K562 (cell line): Measurements from ENCODE around the gene MEGF11.

Source experiments
- KAT7 ChIP-seq: sonication (generic); formaldehyde crosslinking; IDR thresholded peaks from 2 replicates; pipeline ENCODE4 v1.8.0; 2022; ENCODE audit warnings: missing genetic modification reagents, mild to moderate bottlenecking, borderline replicate concordance
- POLR2A ChIP-seq: fragments of 450-650 bp; conservative IDR thresholded peaks from 2 replicates; pipeline ENCODE4 v1.6.1; 2016
- POLR2AphosphoS5 ChIP-seq: IDR thresholded peaks from 2 replicates; pipeline ENCODE4 v1.6.1; 2011; ENCODE audit warnings: mild to moderate bottlenecking, low read depth, low read length, moderate library complexity; ENCODE audit not compliant: control insufficient read depth, insufficient read depth
- WHSC1 ChIP-seq: IDR thresholded peaks from one replicate; pipeline ENCODE4 v1.6.1; 2012; ENCODE audit warnings: low read length, control low read depth, inconsistent platforms
- ZNF133 ChIP-seq: fragments of 250-450 bp; sonication (Bioruptor Pico); IDR thresholded peaks from 2 replicates; pipeline ENCODE4 v1.4.0; 2020; ENCODE audit warnings: mild to moderate bottlenecking
- ZNF589 ChIP-seq: fragments of 200-800 bp; sonication (Bioruptor generic); IDR thresholded peaks from 2 replicates; pipeline ENCODE4 v1.6.1; 2016; ENCODE audit warnings: low read depth, missing genetic modification characterization, missing compliant biosample characterization

- TF ChIP-seq WHSC1 = no peak
- TF ChIP-seq POLR2A = no peak
- no peak for TF ChIP-seq ZNF589 (CRISPR knock-in tag)
- no peak for TF ChIP-seq POLR2AphosphoS5
- TF ChIP-seq ZNF133 = no peak
- no peak for TF ChIP-seq KAT7
Observed at GRCh38 chr15:66075947-66076346, 177.6 kb downstream of the MEGF11 start.
